H9 (cell line): Measurements from ENCODE around the gene TNC. TPM values are rescaled to one million over a fixed set of nuclear protein-coding genes. Genes with fewer than 3 reads are reported as not detected.

Experiments
- DNase-seq: peaks from one replicate; pipeline ENCODE4 v3.0.0-alpha.2; 2017
- H2AFZ ChIP-seq: one replicate; pipeline ENCODE4 v1.6.1; 2013; ENCODE audit warnings: mild to moderate bottlenecking, low read length, control low read depth, moderate library complexity
- H2AK5ac ChIP-seq: 2 replicates; pipeline ENCODE4 v1.6.1; 2013; ENCODE audit warnings: low read length, control low read depth, mixed read lengths; ENCODE audit not compliant: insufficient read length
- H2BK120ac ChIP-seq: one replicate; pipeline ENCODE4 v1.6.1; 2013; ENCODE audit warnings: low read depth, mild to moderate bottlenecking, low read length, control low read depth, inconsistent platforms; ENCODE audit not compliant: poor library complexity, severe bottlenecking
- H2BK12ac ChIP-seq: 2 replicates; pipeline ENCODE4 v1.6.1; 2013; ENCODE audit warnings: low read length, control low read depth, mixed read lengths, low read depth; ENCODE audit not compliant: insufficient read length
- H2BK15ac ChIP-seq: 2 replicates; pipeline ENCODE4 v1.6.1; 2013; ENCODE audit warnings: low read depth, low read length, control low read depth
- H2BK20ac ChIP-seq: one replicate; pipeline ENCODE4 v1.6.1; 2013; ENCODE audit warnings: low read depth, mild to moderate bottlenecking, low read length, control low read depth, inconsistent platforms; ENCODE audit not compliant: poor library complexity, severe bottlenecking
- H2BK5ac ChIP-seq: 2 replicates; pipeline ENCODE4 v1.6.1; 2013; ENCODE audit warnings: low read length, control low read depth, mixed read lengths; ENCODE audit not compliant: insufficient read length
- H3K14ac ChIP-seq: 2 replicates; pipeline ENCODE4 v1.6.1; 2013; ENCODE audit warnings: low read length, control low read depth; ENCODE audit not compliant: insufficient read depth
- H3K18ac ChIP-seq: 2 replicates; pipeline ENCODE4 v1.6.1; 2013; ENCODE audit warnings: low read depth, mild to moderate bottlenecking, mixed read lengths, low read length, control low read depth; ENCODE audit not compliant: insufficient read length
- H3K23ac ChIP-seq: 2 replicates; pipeline ENCODE4 v1.6.1; 2013; ENCODE audit warnings: low read length, control low read depth, mixed read lengths, low read depth; ENCODE audit not compliant: insufficient read length
- H3K23me2 ChIP-seq: 2 replicates; pipeline ENCODE4 v1.6.1; 2013; ENCODE audit warnings: low read depth, mild to moderate bottlenecking, mixed read lengths, low read length, control low read depth; ENCODE audit not compliant: insufficient read length, poor library complexity, severe bottlenecking
- H3K27ac ChIP-seq: 2 replicates; pipeline ENCODE4 v1.5.1; 2013; ENCODE audit warnings: low read length, control low read depth, mixed read lengths, low read depth; ENCODE audit not compliant: insufficient read length
- H3K27me3 ChIP-seq: 2 replicates; pipeline ENCODE4 v1.6.1; 2013; ENCODE audit warnings: low read length, control low read depth, inconsistent platforms; ENCODE audit not compliant: insufficient read depth
- H3K4ac ChIP-seq: 2 replicates; pipeline ENCODE4 v1.6.1; 2013; ENCODE audit warnings: low read depth, mild to moderate bottlenecking, control low read depth, inconsistent platforms, low read length, moderate library complexity
- H3K4me1 ChIP-seq: 2 replicates; pipeline ENCODE4 v1.6.1; 2013; ENCODE audit warnings: low read length, control low read depth, inconsistent platforms; ENCODE audit not compliant: insufficient read depth
- H3K4me2 ChIP-seq: 2 replicates; pipeline ENCODE4 v1.6.1; 2013; ENCODE audit warnings: low read length, control low read depth, mixed read lengths; ENCODE audit not compliant: insufficient read length, insufficient read depth
- H3K56ac ChIP-seq: 2 replicates; pipeline ENCODE4 v1.6.1; 2013; ENCODE audit warnings: low read depth, mild to moderate bottlenecking, mixed read lengths, low read length, control low read depth; ENCODE audit not compliant: insufficient read length
- H3K79me1 ChIP-seq: 2 replicates; pipeline ENCODE4 v1.6.1; 2013; ENCODE audit warnings: low read depth, mild to moderate bottlenecking, moderate library complexity, low read length, control low read depth, inconsistent platforms; ENCODE audit not compliant: insufficient read depth, poor library complexity, severe bottlenecking
- H3K79me2 ChIP-seq: 2 replicates; pipeline ENCODE4 v1.6.1; 2013; ENCODE audit warnings: low read length, control low read depth, inconsistent platforms; ENCODE audit not compliant: insufficient read depth
- H3K9ac ChIP-seq: 2 replicates; pipeline ENCODE4 v1.6.1; 2013; ENCODE audit warnings: low read length, control low read depth, mixed read lengths; ENCODE audit not compliant: insufficient read length; ENCODE audit errors: extremely low read depth
- H3K9me3 ChIP-seq: one replicate; pipeline ENCODE4 v1.6.1; 2013; ENCODE audit warnings: low read depth, low read length, inconsistent platforms; ENCODE audit not compliant: control insufficient read depth
- H3T11ph ChIP-seq: one replicate; pipeline ENCODE4 v1.6.1; 2013; ENCODE audit warnings: mild to moderate bottlenecking, low read length, control low read depth, inconsistent platforms
- H4K20me1 ChIP-seq: one replicate; pipeline ENCODE4 v1.6.1; 2013; ENCODE audit not compliant: control insufficient read depth, insufficient read length, insufficient read depth
- H4K5ac ChIP-seq: 2 replicates; pipeline ENCODE4 v1.6.1; 2013; ENCODE audit warnings: low read depth, mild to moderate bottlenecking, mixed read lengths, low read length, control low read depth; ENCODE audit not compliant: insufficient read length
- H4K8ac ChIP-seq: replicated peaks from 2 replicates; pipeline ENCODE4 v1.6.1; 2013; ENCODE audit warnings: low read length, control low read depth, mixed read lengths, low read depth; ENCODE audit not compliant: insufficient read length
- H4K91ac ChIP-seq: 2 replicates; pipeline ENCODE4 v1.6.1; 2013; ENCODE audit warnings: low read depth, mild to moderate bottlenecking, moderate library complexity, mixed read lengths, low read length, control low read depth; ENCODE audit not compliant: insufficient read length
- H3K27ac Mint-ChIP-seq, 3 experiments: 2 replicates in 2 of 3; 3 replicates in 1 of 3; pipeline ENCODE4 v1.8.0; 2020 to 2021; ENCODE audit warnings: mixed read lengths in 3 of 3, mild to moderate bottlenecking in 1 of 3, moderate library complexity in 1 of 3
- H3K27me3 Mint-ChIP-seq: 2 replicates; pipeline ENCODE4 v1.8.0; 2021; ENCODE audit warnings: low read depth, mild to moderate bottlenecking, moderate library complexity, mixed read lengths
- H3K36me3 Mint-ChIP-seq, 3 experiments: 2 replicates in 2 of 3; 3 replicates in 1 of 3; pipeline ENCODE4 v1.8.0; 2020 to 2021; ENCODE audit warnings: low read depth in 3 of 3, mixed read lengths in 3 of 3; ENCODE audit not compliant: insufficient read depth in 1 of 3
- H3K4me1 Mint-ChIP-seq, 2 experiments: 2 replicates each; pipeline ENCODE4 v1.8.0; 2020; ENCODE audit warnings: mixed read lengths in 2 of 2
- H3K4me3 Mint-ChIP-seq, 2 experiments: 2 replicates in 1 of 2; 3 replicates in 1 of 2; pipeline ENCODE4 v1.8.0; 2020 to 2021; ENCODE audit warnings: mild to moderate bottlenecking in 2 of 2, mixed read lengths in 2 of 2, moderate library complexity in 1 of 2
- H3K9me3 Mint-ChIP-seq, 2 experiments: 2 replicates in 1 of 2; 3 replicates in 1 of 2; pipeline ENCODE4 v1.8.0; 2020; ENCODE audit warnings: mild to moderate bottlenecking in 2 of 2, mixed read lengths in 2 of 2, moderate library complexity in 1 of 2
- CTCF ChIP-seq: fragments of 200-600 bp; sonication (generic); conservative IDR thresholded peaks from 3 replicates; pipeline ENCODE4 v1.8.0; 2021; ENCODE audit warnings: antibody characterized with exemption, mild to moderate bottlenecking
- WGBS: extraction: QIAGEN DNeasy Blood & Tissue Kit; methylation state at CpG from one replicate; pipeline ENCODE4 v1.1.7; 2013; ENCODE audit warnings: missing lambda C conversion rate, low lambda C conversion rate, mixed read lengths; ENCODE audit not compliant: insufficient read length; ENCODE audit errors: extremely low coverage; 5-methylcytosine and 5-hydroxymethylcytosine counted together
- total RNA-seq: library from RNA; stranded (reverse); gene quantifications from 2 replicates; pipeline ENCODE4 v1.2.1, GENCODE V29; 2021

The TNC gene
- total RNA-seq, 1 experiment from 2014 or later, result 0.63 TPM

DNA sequence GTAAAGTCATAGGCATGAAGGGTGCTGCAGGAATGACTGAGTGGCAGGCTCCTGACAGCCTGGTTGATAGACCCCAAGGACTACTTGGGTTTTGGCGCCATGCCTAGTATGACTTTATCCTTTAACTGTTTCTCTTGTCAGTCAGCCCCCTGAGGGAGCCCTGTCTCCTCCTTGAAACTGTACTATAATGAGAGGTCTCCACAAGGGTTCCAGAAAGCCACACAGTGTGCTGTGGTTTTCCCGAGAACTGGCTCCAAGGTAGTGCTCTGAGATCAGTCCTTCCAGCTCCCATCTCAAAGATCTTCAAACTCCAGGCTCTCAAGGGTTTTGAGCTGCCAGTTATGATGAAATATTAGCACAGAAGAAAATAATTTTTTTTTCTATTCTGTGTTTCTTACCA, 26.7 kb upstream of the TNC start:
- no peak overlapping the region for H3K4me3 Mint-ChIP-seq
- no peak for DNase-seq
- no peaks in the 10 kb centered on the region for H3K9me3 Mint-ChIP-seq
- no peak overlapping the region for H3K4ac ChIP-seq
- no peak for TF ChIP-seq CTCF
- H3K18ac ChIP-seq, result no peak overlapping the region
- no peak overlapping the region for H3K23ac ChIP-seq
- no peaks in the 10 kb centered on the region for H3K4me1 ChIP-seq
- H4K91ac ChIP-seq, result no peak overlapping the region
- no peak overlapping the region for H3K56ac ChIP-seq
- no peak overlapping the region for H2AFZ ChIP-seq
- H2BK12ac ChIP-seq, result no peak overlapping the region
- H3K4me2 ChIP-seq, result no peak overlapping the region
- no peaks in the 10 kb centered on the region for H3K27me3 ChIP-seq
- H3T11ph ChIP-seq, result no peak overlapping the region
- no peak overlapping the region for H2AK5ac ChIP-seq
- H2BK20ac ChIP-seq, result no peak overlapping the region
- H4K8ac ChIP-seq, result no peak overlapping the region
- H3K27me3 Mint-ChIP-seq, result peaks cover 10% of the 10 kb centered on the region
- WGBS, result no CpG with 5 or more reads among the region's 2 CpGs
- no peaks in the 10 kb centered on the region for H3K79me2 ChIP-seq
- H2BK5ac ChIP-seq, result no peak overlapping the region
- H3K23me2 ChIP-seq, result no peaks in the 10 kb centered on the region
- no peaks in the 10 kb centered on the region for H3K79me1 ChIP-seq
- peaks cover 2 to 6% of the 10 kb centered on the region in 2 experiments; a peak in 2 of 4 replicates for H3K4me1 Mint-ChIP-seq
- no peak overlapping the region for H4K5ac ChIP-seq
- H2BK15ac ChIP-seq, result no peak overlapping the region
- H3K27ac Mint-ChIP-seq, result no peak overlapping the region
- H2BK120ac ChIP-seq, result no peak overlapping the region
- no peak overlapping the region for H3K27ac ChIP-seq
- no peak overlapping the region for H3K14ac ChIP-seq
- no peaks in the 10 kb centered on the region for H3K9me3 ChIP-seq
- no peaks in the 10 kb centered on the region for H3K36me3 Mint-ChIP-seq
- no peaks in the 10 kb centered on the region for H4K20me1 ChIP-seq
- no peak overlapping the region for H3K9ac ChIP-seq
